Keratinocyte (primary cell): ENCODE results near the gene HCRTR1. TPM values are rescaled to one million over a fixed set of nuclear protein-coding genes. Genes with fewer than 3 reads are reported as not detected.

ENCODE experiments used
- DNase-seq: peaks from one replicate; pipeline ENCODE4 v3.0.0-alpha.2; 2011; ENCODE audit warnings: low read depth, missing footprints, low spot score
- FAIRE-seq: peaks from 2 replicates; lab custom pipeline; 2011; peaks lifted over from hg19 to GRCh38; lab: Jason Lieb, UNC
- H2AFZ ChIP-seq: 2 replicates; pipeline ENCODE4 v1.6.0; 2012; ENCODE audit warnings: low read length, control low read depth, inconsistent platforms; ENCODE audit not compliant: control insufficient read depth
- H3K27ac ChIP-seq: 2 replicates; pipeline ENCODE4 v1.5.1; 2011; ENCODE audit warnings: low read length; ENCODE audit not compliant: control insufficient read depth, insufficient read depth
- H3K27me3 ChIP-seq: 3 replicates; pipeline ENCODE4 v1.6.0; 2011; ENCODE audit warnings: low read length; ENCODE audit not compliant: control insufficient read depth, insufficient read depth; ENCODE audit errors: extremely low read depth
- H3K36me3 ChIP-seq, 2 experiments: 2 replicates in 1 of 2; 3 replicates in 1 of 2; pipeline ENCODE4 v1.5.1; 2011; ENCODE audit warnings: low read length in 2 of 2, mild to moderate bottlenecking in 1 of 2; ENCODE audit not compliant: control insufficient read depth in 2 of 2, insufficient read depth in 2 of 2; ENCODE audit errors: extremely low read depth in 1 of 2
- H3K4me1 ChIP-seq: 3 replicates; pipeline ENCODE4 v1.5.1; 2011; ENCODE audit warnings: low read length; ENCODE audit not compliant: control insufficient read depth, insufficient read depth; ENCODE audit errors: extremely low read depth
- H3K4me2 ChIP-seq: 3 replicates; pipeline ENCODE4 v1.6.0; 2011; ENCODE audit warnings: low read depth, low read length; ENCODE audit not compliant: control insufficient read depth, insufficient read depth; ENCODE audit errors: extremely low read depth
- H3K4me3 ChIP-seq, 3 experiments: fragments of 200-600 bp in 1 of 3; sonication (generic) in 1 of 3; 2 replicates in 2 of 3; 3 replicates in 1 of 3; pipeline ENCODE4 v1.5.1; 2011 to 2016; ENCODE audit warnings: low read length in 3 of 3, mild to moderate bottlenecking in 3 of 3, control low read depth in 2 of 3, inconsistent platforms in 1 of 3, low read depth in 1 of 3, mixed read lengths in 1 of 3, mixed run types in 1 of 3, moderate library complexity in 1 of 3; ENCODE audit not compliant: control insufficient read depth in 2 of 3, insufficient read depth in 2 of 3; ENCODE audit errors: extremely low read depth in 1 of 3
- H3K79me2 ChIP-seq: 2 replicates; pipeline ENCODE4 v1.6.0; 2012; ENCODE audit warnings: low read length; ENCODE audit not compliant: control insufficient read depth, insufficient read depth
- H3K9ac ChIP-seq: 3 replicates; pipeline ENCODE4 v1.6.0; 2011; ENCODE audit warnings: low read length; ENCODE audit not compliant: control insufficient read depth, insufficient read depth; ENCODE audit errors: extremely low read depth
- H3K9me1 ChIP-seq: 3 replicates; pipeline ENCODE4 v1.6.0; 2011; ENCODE audit warnings: low read length; ENCODE audit not compliant: control insufficient read depth, insufficient read depth; ENCODE audit errors: extremely low read depth
- H3K9me3 ChIP-seq: 2 replicates; pipeline ENCODE4 v1.5.1; 2012; ENCODE audit warnings: low read depth, low read length; ENCODE audit not compliant: control insufficient read depth
- H4K20me1 ChIP-seq: 3 replicates; pipeline ENCODE4 v1.6.0; 2011; ENCODE audit warnings: low read length; ENCODE audit not compliant: control insufficient read depth, insufficient read depth; ENCODE audit errors: extremely low read depth
- EZH2 ChIP-seq: IDR thresholded peaks from one replicate; pipeline ENCODE4 v1.6.1; 2012; ENCODE audit warnings: inconsistent platforms, mild to moderate bottlenecking, low read length, moderate library complexity
- dilution Hi-C: fragments of 300-500 bp; cut with MboI; formaldehyde crosslinking; loops from one replicate; pipeline ENCODE4 v1.7.0; 2020; ENCODE audit warnings: low sequenced_read_pairs; ENCODE audit not compliant: extremely low pct_ligation_motif_present
- polyA plus RNA-seq, 5 experiments: library from polyadenylated mRNA; depleted of rRNA in 3 of 5; stranded (reverse) in 3 of 5; stranded (forward) in 1 of 5; unstranded in 1 of 5; fragments of >200 nt; gene quantifications; 1 replicate in 1 of 5; 2 replicates in 3 of 5; 3 replicates in 1 of 5; pipeline versions ENCODE4 v1.2.1 to v1.2.3, GENCODE V29; 2011 to 2012; ENCODE audit warnings: missing spikeins in 2 of 5, low read depth in 1 of 5, low replicate concordance in 1 of 5
- TF ChIP-seq, protein P1 (sequence below), 3 experiments: IDR thresholded peaks in 1 of 3; conservative IDR thresholded peaks in 1 of 3; optimal IDR thresholded peaks in 1 of 3; 2 replicates in 2 of 3; 3 replicates in 1 of 3; pipeline versions ENCODE3 to v1.5.1; 2011; ENCODE audit warnings: low read length in 3 of 3, mild to moderate bottlenecking in 3 of 3, moderate library complexity in 2 of 3, control low read depth in 1 of 3, inconsistent platforms in 1 of 3; ENCODE audit not compliant: insufficient read depth in 2 of 3; ENCODE audit errors: extremely low read depth in 1 of 3

Gene HCRTR1
- polyA plus RNA-seq, 1 donor (not counting 4 experiments of a cell fraction or from before 2014, with no cell fraction given): not detected

DNA sequence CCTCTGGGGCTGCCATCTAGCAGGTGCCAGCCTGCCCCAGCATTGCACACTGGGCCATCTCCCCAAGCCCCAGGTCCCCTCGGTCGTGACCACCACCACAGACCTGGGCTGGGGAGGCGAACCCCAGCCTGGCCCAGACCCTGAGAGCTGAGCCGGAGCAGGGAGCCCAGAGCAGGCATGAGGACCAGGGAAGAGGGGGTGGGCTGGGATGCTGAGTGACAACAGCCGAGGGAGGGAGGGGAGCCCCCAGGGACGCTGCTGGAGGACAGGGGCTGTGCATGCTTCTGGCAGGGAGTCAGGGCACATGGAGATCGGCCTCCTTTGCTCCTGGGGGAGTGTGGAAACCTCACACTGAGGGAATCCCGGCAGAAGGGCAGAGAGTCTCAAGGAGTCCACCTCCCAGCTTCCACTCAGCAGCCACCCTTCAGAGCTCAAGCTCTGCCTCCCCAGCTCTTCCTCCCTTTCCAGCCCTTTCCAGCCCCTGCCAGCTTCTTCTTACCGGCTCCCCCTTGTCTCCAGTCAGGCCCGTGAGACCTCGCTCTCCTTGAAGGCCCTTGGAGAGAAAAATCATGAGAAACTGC, 50.9 kb downstream of the HCRTR1 start:
- Histone ChIP-seq H3K9me1 (peaks cover 3% of the 10 kb centered on the region), H3K27ac (no peak overlapping the region), H3K9me3 (no peaks in the 10 kb centered on the region), H3K36me3 (peaks cover 17 to 45% of the 10 kb centered on the region in 2 experiments), H3K4me3 (no peak overlapping the region), H3K79me2 (no peaks in the 10 kb centered on the region), H3K9ac (peak overlapping the region; percentile 56), H3K4me1 (peaks cover 45% of the 10 kb centered on the region), H2AFZ (no peak overlapping the region), H4K20me1 (no peaks in the 10 kb centered on the region), H3K4me2 (no peak overlapping the region), H3K27me3 (no peaks in the 10 kb centered on the region)
- no peak for FAIRE-seq
- DNase-seq: no peak
- TF ChIP-seq, protein P1, sequence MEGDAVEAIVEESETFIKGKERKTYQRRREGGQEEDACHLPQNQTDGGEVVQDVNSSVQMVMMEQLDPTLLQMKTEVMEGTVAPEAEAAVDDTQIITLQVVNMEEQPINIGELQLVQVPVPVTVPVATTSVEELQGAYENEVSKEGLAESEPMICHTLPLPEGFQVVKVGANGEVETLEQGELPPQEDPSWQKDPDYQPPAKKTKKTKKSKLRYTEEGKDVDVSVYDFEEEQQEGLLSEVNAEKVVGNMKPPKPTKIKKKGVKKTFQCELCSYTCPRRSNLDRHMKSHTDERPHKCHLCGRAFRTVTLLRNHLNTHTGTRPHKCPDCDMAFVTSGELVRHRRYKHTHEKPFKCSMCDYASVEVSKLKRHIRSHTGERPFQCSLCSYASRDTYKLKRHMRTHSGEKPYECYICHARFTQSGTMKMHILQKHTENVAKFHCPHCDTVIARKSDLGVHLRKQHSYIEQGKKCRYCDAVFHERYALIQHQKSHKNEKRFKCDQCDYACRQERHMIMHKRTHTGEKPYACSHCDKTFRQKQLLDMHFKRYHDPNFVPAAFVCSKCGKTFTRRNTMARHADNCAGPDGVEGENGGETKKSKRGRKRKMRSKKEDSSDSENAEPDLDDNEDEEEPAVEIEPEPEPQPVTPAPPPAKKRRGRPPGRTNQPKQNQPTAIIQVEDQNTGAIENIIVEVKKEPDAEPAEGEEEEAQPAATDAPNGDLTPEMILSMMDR (optimal IDR thresholded peaks at IDR 0.05 in 1 of 3, IDR thresholded peaks at IDR 0.05 in 1 of 3, conservative IDR thresholded peaks at IDR 0.05 in 1 of 3; ENCODE audit: extremely low read depth in 1 of 3, insufficient read depth in 2 of 3, low read length in 3 of 3): no peak
- TF ChIP-seq EZH2: no peak
- dilution Hi-C loops: no loop called here

- DNase-seq: no peak
- H3K4me1 ChIP-seq: peaks cover 45% of the 10 kb centered on the region
These were observed 51.9 kb downstream of the HCRTR1 start for GRCh38 chr1:31669433-31669785.

More at GRCh38 chr1:31669433-31669785, 51.9 kb downstream of the HCRTR1 start:
- Histone ChIP-seq H3K4me3 (peak overlapping the region in 1 of 3 experiments; percentile 3), H3K27ac (peak overlapping the region; percentile 73), H3K9me1 (peaks cover 3% of the 10 kb centered on the region), H2AFZ (no peak overlapping the region), H3K9me3 (no peaks in the 10 kb centered on the region), H4K20me1 (no peaks in the 10 kb centered on the region), H3K36me3 (peaks cover 19 to 54% of the 10 kb centered on the region in 2 experiments), H3K79me2 (no peaks in the 10 kb centered on the region), H3K4me2 (peak overlapping the region; percentile 79), H3K9ac (peak overlapping the region; percentile 56), H3K27me3 (no peaks in the 10 kb centered on the region)
- dilution Hi-C loops: no loop called here
- no peak for TF ChIP-seq EZH2
- TF ChIP-seq, protein P1 (optimal IDR thresholded peaks at IDR 0.05 in 1 of 3, IDR thresholded peaks at IDR 0.05 in 1 of 3, conservative IDR thresholded peaks at IDR 0.05 in 1 of 3; ENCODE audit: extremely low read depth in 1 of 3, insufficient read depth in 2 of 3, low read length in 3 of 3): no peak
- FAIRE-seq: no peak
